ENCODE data around the gene SLC8B1. TPM values are rescaled to one million over a fixed set of nuclear protein-coding genes. Genes with fewer than 3 reads are reported as not detected.

SLC8B1 gene
- total RNA-seq (2014; rRNA removed) (34.1 and 50.2 TPM in 2 replicates), Bru-seq, nascent RNA (percentile 65 among the genes with signal in this experiment), BruChase-seq, experiment 1, labeled RNA remaining after a 6-hour chase (percentile 69 among the genes with signal in this experiment), BruChase-seq, experiment 2, labeled RNA remaining after a 2-hour chase (percentile 66 among the genes with signal in this experiment)
- long read RNA-seq, partial matches to known transcripts, result 78 of 119 reads
- long read RNA-seq, other reads (novel, unspliced or antisense), result 36 of 119 reads

DNA sequence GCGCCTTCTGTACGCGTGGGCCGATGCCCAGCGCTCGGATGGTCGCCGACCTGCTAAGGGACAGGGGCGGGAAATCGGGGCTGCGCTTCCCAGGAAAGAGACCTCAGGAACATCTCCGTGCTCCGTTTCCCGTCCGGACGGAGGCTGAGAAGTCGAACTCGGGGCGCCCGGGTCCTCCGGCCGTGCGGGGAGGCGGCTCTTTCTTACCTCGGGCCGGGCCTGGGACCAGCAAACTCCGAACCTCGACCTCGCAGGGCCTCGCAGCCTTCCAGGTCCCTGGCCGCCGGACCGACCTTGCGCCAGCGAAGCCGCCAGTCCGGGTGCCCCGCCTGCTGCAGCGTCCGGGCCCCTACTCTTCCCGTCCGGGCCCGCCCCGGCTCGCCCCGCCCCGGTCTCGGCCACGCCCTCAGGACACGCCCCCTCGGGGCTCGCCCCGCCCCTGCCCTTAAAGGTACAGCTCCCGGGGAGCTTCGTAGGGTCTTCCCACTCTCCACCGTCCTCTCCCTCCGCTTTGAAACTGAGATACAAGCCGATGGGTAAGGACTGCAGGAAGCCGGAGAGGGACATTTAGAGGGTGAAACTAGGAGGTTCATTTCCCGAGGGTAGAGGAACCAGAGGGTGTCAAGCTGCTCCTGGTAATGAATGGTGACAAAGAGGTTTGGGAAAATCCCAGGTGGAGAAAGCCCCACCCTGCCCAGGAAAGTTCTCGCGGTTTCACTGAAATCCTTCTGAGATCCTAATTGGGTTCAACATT, at the start of gene SLC8B1:
Gene SLC8B1 (minus strand): TSS at position 324 of the 754 bp plus-strand sequence. CDS start 2,231 bp downstream, outside the sequence.
- Histone ChIP-seq H3K4me3 (ENCODE audit: low read length) (peak within 1 kb of the TSS; percentile 77), H4K20me1 (ENCODE audit: low read length) (no peaks in the 10 kb centered on the region), H3K4me1 (ENCODE audit: insufficient read depth, low read length) (peaks cover 15% of the 10 kb centered on the region), H2AFZ (ENCODE audit: low read length) (peak within 1 kb of the TSS; percentile 82), H3F3A (ENCODE audit: low read length, unreplicated experiment) (no peaks in the 10 kb centered on the region), H3K36me3 (ENCODE audit: low read depth, low read length) (peaks cover 12% of the 10 kb centered on the region; the same call in 1 of the 2 replicates), H3K4me2 (ENCODE audit: low read length) (peak within 1 kb of the TSS; percentile 88), H3K27me3 (ENCODE audit: low read length) (no peaks in the 10 kb centered on the region), H3K27ac (ENCODE audit: low read length) (no peak within 1 kb of the TSS), H3K9ac (ENCODE audit: low read length) (peak within 1 kb of the TSS; percentile 77), H3K9me3 (ENCODE audit: low read length) (no peaks in the 10 kb centered on the region), H3K79me2 (ENCODE audit: low read length) (peaks cover 19% of the 10 kb centered on the region), H3K9me2 (replicated peaks; ENCODE audit: low read length) (no peaks in the 10 kb centered on the region)
- BruUV-seq (replicated peaks), result no TSS peak
- ChIA-PET CTCF (interaction anchor here (0.5 to 1.0 kb wide), 7 partner anchors 24 to 342 kb away, joined by 3 to 7 read pairs (median 4); partner anchors contain the start of gene SDSL), POLR2A (ENCODE audit: unreplicated experiment) (interaction anchor here (0.6 to 1.0 kb wide), 4 partner anchors 108 to 1979 kb away, joined by 10 to 18 read pairs (median 16); partner anchors contain the start of gene TPCN1)
- ATAC-seq (peak; percentile 95), DNase-seq (peak; percentile 93)
- intact Hi-C loops (cut with micrococcal nuclease), result loop anchor here (1.0 kb wide), 1 partner anchor 23 kb away; the partner anchor contains the start of gene PLBD2
- TF ChIP-seq EZH2 (IDR thresholded peaks at IDR 0.05; ENCODE audit: low read length, unreplicated experiment) (no peak), EZH2phosphoT487 (IDR thresholded peaks at IDR 0.05; ENCODE audit: borderline replicate concordance, low read length) (no peak)
- TF ChIP-seq, protein P1, sequence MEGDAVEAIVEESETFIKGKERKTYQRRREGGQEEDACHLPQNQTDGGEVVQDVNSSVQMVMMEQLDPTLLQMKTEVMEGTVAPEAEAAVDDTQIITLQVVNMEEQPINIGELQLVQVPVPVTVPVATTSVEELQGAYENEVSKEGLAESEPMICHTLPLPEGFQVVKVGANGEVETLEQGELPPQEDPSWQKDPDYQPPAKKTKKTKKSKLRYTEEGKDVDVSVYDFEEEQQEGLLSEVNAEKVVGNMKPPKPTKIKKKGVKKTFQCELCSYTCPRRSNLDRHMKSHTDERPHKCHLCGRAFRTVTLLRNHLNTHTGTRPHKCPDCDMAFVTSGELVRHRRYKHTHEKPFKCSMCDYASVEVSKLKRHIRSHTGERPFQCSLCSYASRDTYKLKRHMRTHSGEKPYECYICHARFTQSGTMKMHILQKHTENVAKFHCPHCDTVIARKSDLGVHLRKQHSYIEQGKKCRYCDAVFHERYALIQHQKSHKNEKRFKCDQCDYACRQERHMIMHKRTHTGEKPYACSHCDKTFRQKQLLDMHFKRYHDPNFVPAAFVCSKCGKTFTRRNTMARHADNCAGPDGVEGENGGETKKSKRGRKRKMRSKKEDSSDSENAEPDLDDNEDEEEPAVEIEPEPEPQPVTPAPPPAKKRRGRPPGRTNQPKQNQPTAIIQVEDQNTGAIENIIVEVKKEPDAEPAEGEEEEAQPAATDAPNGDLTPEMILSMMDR (conservative IDR thresholded peaks at IDR 0.05; ENCODE audit: low read depth, low read length), result no peak

DNA sequence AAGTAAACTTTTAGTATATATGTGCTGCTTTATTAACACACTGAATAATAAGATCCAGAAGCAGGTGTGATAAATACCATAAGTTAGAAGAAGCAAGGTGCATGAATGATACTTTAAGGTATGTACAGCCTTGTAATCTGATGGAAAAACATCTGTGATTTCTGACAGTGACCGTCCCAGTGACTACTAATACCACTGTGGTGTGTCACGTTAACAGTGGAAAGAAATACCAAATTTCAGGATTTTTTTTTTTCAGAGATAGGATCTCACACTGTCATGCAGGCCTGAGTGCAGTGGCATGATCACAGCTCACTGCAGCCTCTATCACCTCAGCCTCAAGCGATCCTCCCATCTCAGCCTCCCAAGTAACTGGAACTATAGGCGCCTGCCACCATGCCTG, 47.3 kb upstream of the SLC8B1 start:
- ATAC-seq, result no peak
- TF ChIP-seq, protein P1 (conservative IDR thresholded peaks at IDR 0.05; ENCODE audit: low read depth, low read length), result no peak
- TF ChIP-seq EZH2phosphoT487 (IDR thresholded peaks at IDR 0.05; ENCODE audit: borderline replicate concordance, low read length), result no peak
- TF ChIP-seq EZH2 (IDR thresholded peaks at IDR 0.05; ENCODE audit: low read length, unreplicated experiment), result no peak

More for the DNA sequence above, 47.3 kb upstream of the SLC8B1 start:
- Histone ChIP-seq H3K9ac (ENCODE audit: low read length) (no peak overlapping the region), H3K27ac (ENCODE audit: low read length) (no peak overlapping the region), H3K27me3 (ENCODE audit: low read length) (no peaks in the 10 kb centered on the region), H3K9me3 (ENCODE audit: low read length) (no peaks in the 10 kb centered on the region), H3K4me1 (ENCODE audit: insufficient read depth, low read length) (no peaks in the 10 kb centered on the region), H3K4me2 (ENCODE audit: low read length) (no peak overlapping the region), H3K36me3 (ENCODE audit: low read depth, low read length) (peaks cover 14% of the 10 kb centered on the region), H3K79me2 (ENCODE audit: low read length) (no peaks in the 10 kb centered on the region), H3K9me2 (replicated peaks; ENCODE audit: low read length) (no peaks in the 10 kb centered on the region), H3F3A (ENCODE audit: low read length, unreplicated experiment) (no peaks in the 10 kb centered on the region), H2AFZ (ENCODE audit: low read length) (no peak overlapping the region), H3K4me3 (ENCODE audit: low read length) (no peak overlapping the region), H4K20me1 (ENCODE audit: low read length) (no peaks in the 10 kb centered on the region)
- ChIA-PET POLR2A (ENCODE audit: unreplicated experiment) (no interaction called here), CTCF (no interaction called here)
- no peak for DNase-seq
- no TSS peak for BruUV-seq (replicated peaks)
- intact Hi-C loops (cut with micrococcal nuclease), result no loop called here
